ENCODE measurements around the gene DUXA.
A peak's percentile ranks its signal among the peaks of the same experiment; 100 is the strongest.

The DUXA gene

DNA sequence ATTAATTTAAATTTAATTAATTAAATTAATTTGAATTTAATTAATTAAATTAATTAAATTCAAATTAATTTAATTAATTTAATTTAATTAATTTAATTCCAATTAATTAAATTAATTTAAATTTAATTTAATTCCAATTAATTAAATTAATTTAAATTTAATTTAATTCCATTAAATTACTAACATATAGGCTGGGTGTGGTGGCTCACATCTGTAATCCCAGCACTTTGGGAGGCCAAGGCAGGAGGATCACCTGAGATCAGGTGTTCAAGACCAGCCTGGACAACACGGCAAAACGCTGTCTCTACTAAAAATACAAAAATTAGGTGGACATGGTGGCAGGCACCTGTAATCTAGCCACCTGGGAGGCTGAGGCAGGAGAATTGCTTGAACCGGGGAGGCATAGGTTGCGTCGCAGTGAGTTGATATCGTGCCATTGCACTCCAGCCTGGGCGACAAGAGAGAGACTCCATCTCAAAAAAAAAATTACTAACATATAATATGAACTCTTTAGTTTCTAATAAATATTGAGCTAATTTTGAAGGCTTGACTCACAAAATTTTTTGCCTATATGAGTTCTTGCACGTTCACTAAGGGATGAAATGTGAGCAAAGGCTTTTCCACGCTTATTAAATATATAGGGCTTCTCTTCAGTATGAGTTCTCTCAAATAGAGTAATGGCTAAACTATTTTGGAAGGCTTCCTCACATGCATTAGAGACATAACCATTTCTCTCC is 56.5 kb downstream of the DUXA start:
- Histone ChIP-seq H3K14ac (ENCODE audit: low read length in 2 of 2) (no peak overlapping the region), H3K23ac (ENCODE audit: low read length in 2 of 2) (no peak overlapping the region), H2BK120ac (ENCODE audit: low read depth, low read length) (no peak overlapping the region), H2AFZ (ENCODE audit: low read depth, low read length) (no peak overlapping the region), H3K4me2 (ENCODE audit: low read length, poor library complexity, severe bottlenecking) (no peak overlapping the region), H3K18ac (ENCODE audit: low read depth in 1 of 2, low read length in 2 of 2) (no peak overlapping the region), H3K9ac (ENCODE audit: low read length) (no peak overlapping the region), H2BK12ac (ENCODE audit: low read length in 2 of 2) (no peak overlapping the region), H4K8ac (ENCODE audit: low read length) (no peak overlapping the region), H4K91ac (ENCODE audit: low read length) (no peak overlapping the region), H3K27me3 (ENCODE audit: control insufficient read depth in 1 of 2, insufficient read depth in 1 of 2, low read length in 2 of 2) (no peaks in the 10 kb centered on the region), H3K79me1 (replicated peaks; ENCODE audit: low read length, poor library complexity, severe bottlenecking) (no peaks in the 10 kb centered on the region), H3K4me3 (ENCODE audit: insufficient read depth in 1 of 2, low read depth in 1 of 2, low read length in 2 of 2) (no peak overlapping the region), H2AK5ac (ENCODE audit: low read length, severe bottlenecking) (no peak overlapping the region), H2BK15ac (ENCODE audit: low read depth, poor library complexity, severe bottlenecking) (no peak overlapping the region), H3K36me3 (ENCODE audit: control insufficient read depth in 1 of 2, insufficient read depth in 2 of 2, low read depth in 1 of 2, low read length in 2 of 2) (no peaks in the 10 kb centered on the region), H3K9me3 (ENCODE audit: control insufficient read depth, low read length) (peaks cover 58% of the 10 kb centered on the region), H3K4me1 (ENCODE audit: control insufficient read depth, insufficient read depth, low read depth, low read length) (no peaks in the 10 kb centered on the region), H3K4ac (ENCODE audit: low read depth in 1 of 2, low read length in 2 of 2) (no peak overlapping the region), H3K27ac (ENCODE audit: low read length, poor library complexity, severe bottlenecking) (no peak overlapping the region), H2BK5ac (ENCODE audit: low read depth, low read length, poor library complexity, severe bottlenecking) (no peak overlapping the region)
- WGBS = 98% methylated on average over 4 of the region's 9 CpGs
- peak; percentile 1 for DNase-seq

GRCh38 chr19:57106722-57107235 is 60.5 kb downstream of the DUXA start:
- no peak overlapping the region for H3K18ac ChIP-seq (ENCODE audit: low read depth in 1 of 2, low read length in 2 of 2)
- no peak overlapping the region for H3K23ac ChIP-seq (ENCODE audit: low read length in 2 of 2)
- H3K36me3 ChIP-seq (ENCODE audit: control insufficient read depth in 1 of 2, insufficient read depth in 2 of 2, low read depth in 1 of 2, low read length in 2 of 2) = no peaks in the 10 kb centered on the region
- no peak overlapping the region for H3K14ac ChIP-seq (ENCODE audit: low read length in 2 of 2)
- 97% methylated on average over 38 of the region's 42 CpGs for WGBS
- H3K4me3 ChIP-seq (ENCODE audit: insufficient read depth in 1 of 2, low read depth in 1 of 2, low read length in 2 of 2) = no peak overlapping the region
- DNase-seq = no peak
- H3K79me1 ChIP-seq (replicated peaks; ENCODE audit: low read length, poor library complexity, severe bottlenecking) = no peaks in the 10 kb centered on the region
- H4K8ac ChIP-seq (ENCODE audit: low read length) = no peak overlapping the region
- H2BK120ac ChIP-seq (ENCODE audit: low read depth, low read length) = no peak overlapping the region
- H2AK5ac ChIP-seq (ENCODE audit: low read length, severe bottlenecking) = no peak overlapping the region
- no peak overlapping the region for H2AFZ ChIP-seq (ENCODE audit: low read depth, low read length)
- H3K4ac ChIP-seq (ENCODE audit: low read depth in 1 of 2, low read length in 2 of 2) = no peak overlapping the region
- H2BK12ac ChIP-seq (ENCODE audit: low read length in 2 of 2) = no peak overlapping the region
- H2BK15ac ChIP-seq (ENCODE audit: low read depth, poor library complexity, severe bottlenecking) = no peak overlapping the region
- peaks cover 29% of the 10 kb centered on the region for H3K9me3 ChIP-seq (ENCODE audit: control insufficient read depth, low read length)
- no peaks in the 10 kb centered on the region for H3K27me3 ChIP-seq (ENCODE audit: control insufficient read depth in 1 of 2, insufficient read depth in 1 of 2, low read length in 2 of 2)
- no peaks in the 10 kb centered on the region for H3K4me1 ChIP-seq (ENCODE audit: control insufficient read depth, insufficient read depth, low read depth, low read length)
- no peak overlapping the region for H3K4me2 ChIP-seq (ENCODE audit: low read length, poor library complexity, severe bottlenecking)
- H2BK5ac ChIP-seq (ENCODE audit: low read depth, low read length, poor library complexity, severe bottlenecking) = no peak overlapping the region
- H3K9ac ChIP-seq (ENCODE audit: low read length) = no peak overlapping the region
- no peak overlapping the region for H4K91ac ChIP-seq (ENCODE audit: low read length)
- H3K27ac ChIP-seq (ENCODE audit: low read length, poor library complexity, severe bottlenecking) = no peak overlapping the region

DNA sequence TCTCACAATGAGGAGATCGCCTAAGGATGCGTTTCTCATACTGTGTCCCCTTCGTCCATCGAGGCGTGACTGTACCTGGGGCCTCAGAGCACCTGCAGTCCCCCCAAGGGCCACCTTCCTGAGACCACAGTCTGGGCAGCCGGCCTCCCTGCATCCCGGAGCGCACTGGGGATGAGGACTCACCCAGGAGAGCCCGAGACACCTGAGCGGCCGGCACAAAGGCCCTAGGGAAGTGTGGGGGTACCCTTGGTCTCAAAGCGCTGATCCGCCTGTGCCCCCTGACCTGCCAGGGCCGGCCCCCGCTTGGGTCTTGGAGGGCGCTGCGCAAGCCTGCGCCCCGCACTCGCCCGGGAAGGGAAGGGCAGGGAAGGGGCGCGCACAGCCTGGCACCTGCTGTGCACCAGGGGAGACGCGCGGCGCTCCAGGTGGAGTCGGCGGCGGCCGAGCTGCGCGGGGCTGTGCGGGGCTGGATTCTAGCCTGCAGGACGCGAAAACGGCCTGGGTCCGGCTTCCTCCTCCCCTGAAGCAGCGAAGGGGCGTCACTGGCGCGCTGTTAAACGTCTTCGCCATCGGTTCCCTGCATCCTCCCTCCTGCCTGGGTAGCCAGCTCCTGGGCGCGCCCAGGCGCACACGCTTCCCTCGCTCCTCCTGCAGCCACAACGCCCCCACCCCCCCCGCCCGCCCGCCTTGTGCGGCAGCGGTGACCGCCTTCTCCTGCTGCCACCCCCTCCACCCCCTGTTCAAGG is 61.1 kb downstream of the DUXA start:
- Histone ChIP-seq H3K27ac (ENCODE audit: low read length, poor library complexity, severe bottlenecking) (no peak overlapping the region), H3K4me3 (ENCODE audit: insufficient read depth in 1 of 2, low read depth in 1 of 2, low read length in 2 of 2) (no peak overlapping the region), H4K8ac (ENCODE audit: low read length) (no peak overlapping the region), H3K23ac (ENCODE audit: low read length in 2 of 2) (no peak overlapping the region), H2BK5ac (ENCODE audit: low read depth, low read length, poor library complexity, severe bottlenecking) (no peak overlapping the region), H2BK12ac (ENCODE audit: low read length in 2 of 2) (no peak overlapping the region), H3K9ac (ENCODE audit: low read length) (no peak overlapping the region), H2BK120ac (ENCODE audit: low read depth, low read length) (no peak overlapping the region), H3K27me3 (ENCODE audit: control insufficient read depth in 1 of 2, insufficient read depth in 1 of 2, low read length in 2 of 2) (no peaks in the 10 kb centered on the region), H2AFZ (ENCODE audit: low read depth, low read length) (no peak overlapping the region), H2BK15ac (ENCODE audit: low read depth, poor library complexity, severe bottlenecking) (no peak overlapping the region), H3K4me1 (ENCODE audit: control insufficient read depth, insufficient read depth, low read depth, low read length) (no peaks in the 10 kb centered on the region), H3K36me3 (ENCODE audit: control insufficient read depth in 1 of 2, insufficient read depth in 2 of 2, low read depth in 1 of 2, low read length in 2 of 2) (no peaks in the 10 kb centered on the region), H3K79me1 (replicated peaks; ENCODE audit: low read length, poor library complexity, severe bottlenecking) (no peaks in the 10 kb centered on the region), H3K9me3 (ENCODE audit: control insufficient read depth, low read length) (peaks cover 23% of the 10 kb centered on the region), H3K14ac (ENCODE audit: low read length in 2 of 2) (no peak overlapping the region), H4K91ac (ENCODE audit: low read length) (no peak overlapping the region), H2AK5ac (ENCODE audit: low read length, severe bottlenecking) (no peak overlapping the region), H3K18ac (ENCODE audit: low read depth in 1 of 2, low read length in 2 of 2) (no peak overlapping the region), H3K4ac (ENCODE audit: low read depth in 1 of 2, low read length in 2 of 2) (no peak overlapping the region), H3K4me2 (ENCODE audit: low read length, poor library complexity, severe bottlenecking) (no peak overlapping the region)
- WGBS = 95% methylated on average over 50 of the region's 57 CpGs
- no peak for DNase-seq

Data from mesenchymal stem cell (in vitro differentiated cells and primary cell).